Endodermal cell (in vitro differentiated cells): Measurements from ENCODE around the gene CNTNAP5. TPM values are rescaled to one million over a fixed set of nuclear protein-coding genes. Genes with fewer than 3 reads are reported as not detected.

Source experiments
- DNase-seq: peaks from one replicate; pipeline ENCODE4 v3.0.0-alpha.2; 2017
- H3K27ac ChIP-seq: 2 replicates; pipeline ENCODE4 v1.5.1; 2013; ENCODE audit warnings: mild to moderate bottlenecking, low read depth, low read length, moderate library complexity
- H3K27me3 ChIP-seq: 2 replicates; pipeline ENCODE4 v1.6.1; 2013; ENCODE audit warnings: mild to moderate bottlenecking, low read length, moderate library complexity; ENCODE audit not compliant: insufficient read depth, control insufficient read depth, poor library complexity, severe bottlenecking
- H3K36me3 ChIP-seq: 2 replicates; pipeline ENCODE4 v1.7.0; 2013; ENCODE audit warnings: mild to moderate bottlenecking, low read length, moderate library complexity; ENCODE audit not compliant: control insufficient read depth, insufficient read depth
- H3K4me1 ChIP-seq: one replicate; pipeline ENCODE4 v1.7.0; 2013; ENCODE audit warnings: low read length; ENCODE audit not compliant: control insufficient read depth, insufficient read depth
- H3K4me3 ChIP-seq: 2 replicates; pipeline ENCODE4 v1.5.1; 2013; ENCODE audit warnings: mild to moderate bottlenecking, low read length, moderate library complexity
- H3K9ac ChIP-seq: 2 replicates; pipeline ENCODE4 v1.6.1; 2013; ENCODE audit warnings: mild to moderate bottlenecking, low read length, moderate library complexity; ENCODE audit not compliant: poor library complexity, severe bottlenecking; ENCODE audit errors: extremely low read depth
- H3K9me3 ChIP-seq: 2 replicates; pipeline ENCODE4 v1.6.1; 2013; ENCODE audit warnings: mild to moderate bottlenecking, low read length, moderate library complexity; ENCODE audit not compliant: control insufficient read depth
- H3K27ac Mint-ChIP-seq: 2 replicates; pipeline ENCODE4 v1.8.0; 2020; ENCODE audit warnings: mixed read lengths
- H3K27me3 Mint-ChIP-seq: 2 replicates; pipeline ENCODE4 v1.8.0; 2021; ENCODE audit warnings: mild to moderate bottlenecking, mixed read lengths; ENCODE audit not compliant: insufficient read depth
- H3K36me3 Mint-ChIP-seq: 2 replicates; pipeline ENCODE4 v1.8.0; 2020; ENCODE audit warnings: low read depth, mixed read lengths
- H3K4me1 Mint-ChIP-seq: 2 replicates; pipeline ENCODE4 v1.8.0; 2020; ENCODE audit warnings: mixed read lengths
- H3K4me3 Mint-ChIP-seq: 2 replicates; pipeline ENCODE4 v1.8.0; 2020; ENCODE audit warnings: mild to moderate bottlenecking, moderate library complexity, mixed read lengths
- H3K9me3 Mint-ChIP-seq: 2 replicates; pipeline ENCODE4 v1.8.0; 2020; ENCODE audit warnings: mild to moderate bottlenecking, mixed read lengths
- CTCF ChIP-seq: fragments of 200-600 bp; sonication (generic); conservative IDR thresholded peaks from 2 replicates; pipeline ENCODE4 v1.5.0; 2021; ENCODE audit warnings: antibody characterized with exemption, mild to moderate bottlenecking
- WGBS, 2 experiments: methylation state at CpG; one replicate each; pipeline versions ENCODE4 v1.1.5 to v1.1.7; 2013; ENCODE audit warnings: missing lambda C conversion rate in 2 of 2, mixed read lengths in 1 of 2; ENCODE audit not compliant: insufficient coverage in 1 of 2, insufficient read length in 1 of 2; 5-methylcytosine and 5-hydroxymethylcytosine counted together
- total RNA-seq, 2 donors: library from RNA; stranded (reverse); fragmentation: NEBNext Ultra II Directional in 1 of 2; extraction: Animal tissue kit (Norgen Biotek cat#: 25700) in 1 of 2; gene quantifications; 2 replicates in 1 of 2; 3 replicates in 1 of 2; pipeline ENCODE4 v1.2.1, GENCODE V29; 2021

CNTNAP5 gene
- total RNA-seq, 2 donors from 2014 or later = 0.70 to 4.4 TPM

GRCh38 chr2:124267794-124268193, 242.7 kb downstream of the CNTNAP5 start:
- Histone ChIP-seq H3K27me3 (no peaks in the 10 kb centered on the region), H3K27ac (no peak overlapping the region), H3K9me3 (no peaks in the 10 kb centered on the region), H3K9ac (no peak overlapping the region), H3K4me3 (no peak overlapping the region), H3K4me1 (no peaks in the 10 kb centered on the region), H3K36me3 (no peaks in the 10 kb centered on the region)
- 91 to 92% methylated on average over 4 to 5 of the region's 5 CpGs for WGBS, 2 experiments
- H3K36me3 Mint-ChIP-seq = no peaks in the 10 kb centered on the region
- H3K4me3 Mint-ChIP-seq = no peak overlapping the region
- no peaks in the 10 kb centered on the region for H3K27me3 Mint-ChIP-seq
- no peak for TF ChIP-seq CTCF
- peaks cover 18% of the 10 kb centered on the region for H3K4me1 Mint-ChIP-seq
- no peak for DNase-seq
- no peak overlapping the region for H3K27ac Mint-ChIP-seq
- no peaks in the 10 kb centered on the region for H3K9me3 Mint-ChIP-seq

- Mint-ChIP-seq H3K27ac (peak overlapping the region; percentile 73), H3K4me3 (no peak overlapping the region), H3K27me3 (no peaks in the 10 kb centered on the region), H3K36me3 (no peaks in the 10 kb centered on the region), H3K9me3 (peaks cover under 1% of the 10 kb centered on the region), H3K4me1 (peaks cover 18% of the 10 kb centered on the region)
- WGBS, 2 experiments = 69 to 82% methylated on average over 5 to 7 of the region's 7 CpGs
- no peaks in the 10 kb centered on the region for H3K4me1 ChIP-seq
- no peak overlapping the region for H3K4me3 ChIP-seq
- H3K9me3 ChIP-seq = peaks cover 3% of the 10 kb centered on the region
- no peaks in the 10 kb centered on the region for H3K36me3 ChIP-seq
- no peak overlapping the region for H3K27ac ChIP-seq
- no peak for TF ChIP-seq CTCF
- no peak for DNase-seq
- H3K9ac ChIP-seq = no peak overlapping the region
- no peaks in the 10 kb centered on the region for H3K27me3 ChIP-seq
Observed at GRCh38 chr2:124269348-124269747, 244.3 kb downstream of the CNTNAP5 start.

GRCh38 chr2:124272261-124272841, 247.3 kb downstream of the CNTNAP5 start:
- H3K9me3 ChIP-seq = peaks cover 11% of the 10 kb centered on the region
- Mint-ChIP-seq H3K27ac (no peak overlapping the region), H3K9me3 (peaks cover 17% of the 10 kb centered on the region), H3K4me3 (no peak overlapping the region), H3K36me3 (peaks cover 3% of the 10 kb centered on the region), H3K27me3 (no peaks in the 10 kb centered on the region), H3K4me1 (peaks cover 18% of the 10 kb centered on the region)
- WGBS, 2 experiments = 86% methylated on average over 1 of the region's 1 CpG; no CpG with 5 or more reads in 1 of the 2 experiments
- no peaks in the 10 kb centered on the region for H3K36me3 ChIP-seq
- H3K9ac ChIP-seq = no peak overlapping the region
- H3K27me3 ChIP-seq = no peaks in the 10 kb centered on the region
- no peak for DNase-seq
- TF ChIP-seq CTCF = no peak
- H3K27ac ChIP-seq = no peak overlapping the region
- H3K4me1 ChIP-seq = no peaks in the 10 kb centered on the region
- H3K4me3 ChIP-seq = no peak overlapping the region
